ENCODE results near the gene PLCL2. TPM values are rescaled to one million over a fixed set of nuclear protein-coding genes. Genes with fewer than 3 reads are reported as not detected.

The PLCL2 gene
- total and polyA plus RNA-seq, 4 donors = 1.5 to 16.5 (median 9.4) TPM

DNA sequence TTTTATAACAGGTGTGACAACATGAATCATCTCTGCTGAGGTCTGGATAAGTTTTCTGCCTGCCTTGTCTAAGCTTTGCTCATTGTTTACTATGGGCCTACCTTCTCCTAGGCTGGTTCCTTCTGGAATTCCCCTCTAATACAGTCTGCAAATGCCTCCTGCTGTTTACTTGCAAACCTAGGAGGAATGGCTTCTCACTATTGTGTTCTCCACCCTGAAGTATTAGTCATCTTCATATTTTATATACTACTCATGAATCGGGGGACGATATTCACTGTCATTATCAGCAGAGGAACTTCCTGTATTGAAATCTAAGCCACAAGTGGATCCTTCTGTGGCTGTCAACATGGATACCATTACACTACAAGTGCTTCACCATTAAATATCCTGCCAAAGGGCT is 154.8 kb downstream of the PLCL2 start (continued):
- TF ChIP-seq, protein P1, sequence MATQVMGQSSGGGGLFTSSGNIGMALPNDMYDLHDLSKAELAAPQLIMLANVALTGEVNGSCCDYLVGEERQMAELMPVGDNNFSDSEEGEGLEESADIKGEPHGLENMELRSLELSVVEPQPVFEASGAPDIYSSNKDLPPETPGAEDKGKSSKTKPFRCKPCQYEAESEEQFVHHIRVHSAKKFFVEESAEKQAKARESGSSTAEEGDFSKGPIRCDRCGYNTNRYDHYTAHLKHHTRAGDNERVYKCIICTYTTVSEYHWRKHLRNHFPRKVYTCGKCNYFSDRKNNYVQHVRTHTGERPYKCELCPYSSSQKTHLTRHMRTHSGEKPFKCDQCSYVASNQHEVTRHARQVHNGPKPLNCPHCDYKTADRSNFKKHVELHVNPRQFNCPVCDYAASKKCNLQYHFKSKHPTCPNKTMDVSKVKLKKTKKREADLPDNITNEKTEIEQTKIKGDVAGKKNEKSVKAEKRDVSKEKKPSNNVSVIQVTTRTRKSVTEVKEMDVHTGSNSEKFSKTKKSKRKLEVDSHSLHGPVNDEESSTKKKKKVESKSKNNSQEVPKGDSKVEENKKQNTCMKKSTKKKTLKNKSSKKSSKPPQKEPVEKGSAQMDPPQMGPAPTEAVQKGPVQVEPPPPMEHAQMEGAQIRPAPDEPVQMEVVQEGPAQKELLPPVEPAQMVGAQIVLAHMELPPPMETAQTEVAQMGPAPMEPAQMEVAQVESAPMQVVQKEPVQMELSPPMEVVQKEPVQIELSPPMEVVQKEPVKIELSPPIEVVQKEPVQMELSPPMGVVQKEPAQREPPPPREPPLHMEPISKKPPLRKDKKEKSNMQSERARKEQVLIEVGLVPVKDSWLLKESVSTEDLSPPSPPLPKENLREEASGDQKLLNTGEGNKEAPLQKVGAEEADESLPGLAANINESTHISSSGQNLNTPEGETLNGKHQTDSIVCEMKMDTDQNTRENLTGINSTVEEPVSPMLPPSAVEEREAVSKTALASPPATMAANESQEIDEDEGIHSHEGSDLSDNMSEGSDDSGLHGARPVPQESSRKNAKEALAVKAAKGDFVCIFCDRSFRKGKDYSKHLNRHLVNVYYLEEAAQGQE (IDR thresholded peaks at IDR 0.05) = no peak
- TF ChIP-seq RAD21 (IDR thresholded peaks at IDR 0.05) (no peak), YY1 (IDR thresholded peaks at IDR 0.05) (no peak)
- TF ChIP-seq, protein P2, sequence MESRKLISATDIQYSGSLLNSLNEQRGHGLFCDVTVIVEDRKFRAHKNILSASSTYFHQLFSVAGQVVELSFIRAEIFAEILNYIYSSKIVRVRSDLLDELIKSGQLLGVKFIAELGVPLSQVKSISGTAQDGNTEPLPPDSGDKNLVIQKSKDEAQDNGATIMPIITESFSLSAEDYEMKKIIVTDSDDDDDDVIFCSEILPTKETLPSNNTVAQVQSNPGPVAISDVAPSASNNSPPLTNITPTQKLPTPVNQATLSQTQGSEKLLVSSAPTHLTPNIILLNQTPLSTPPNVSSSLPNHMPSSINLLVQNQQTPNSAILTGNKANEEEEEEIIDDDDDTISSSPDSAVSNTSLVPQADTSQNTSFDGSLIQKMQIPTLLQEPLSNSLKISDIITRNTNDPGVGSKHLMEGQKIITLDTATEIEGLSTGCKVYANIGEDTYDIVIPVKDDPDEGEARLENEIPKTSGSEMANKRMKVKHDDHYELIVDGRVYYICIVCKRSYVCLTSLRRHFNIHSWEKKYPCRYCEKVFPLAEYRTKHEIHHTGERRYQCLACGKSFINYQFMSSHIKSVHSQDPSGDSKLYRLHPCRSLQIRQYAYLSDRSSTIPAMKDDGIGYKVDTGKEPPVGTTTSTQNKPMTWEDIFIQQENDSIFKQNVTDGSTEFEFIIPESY (IDR thresholded peaks at IDR 0.05) = no peak

DNA sequence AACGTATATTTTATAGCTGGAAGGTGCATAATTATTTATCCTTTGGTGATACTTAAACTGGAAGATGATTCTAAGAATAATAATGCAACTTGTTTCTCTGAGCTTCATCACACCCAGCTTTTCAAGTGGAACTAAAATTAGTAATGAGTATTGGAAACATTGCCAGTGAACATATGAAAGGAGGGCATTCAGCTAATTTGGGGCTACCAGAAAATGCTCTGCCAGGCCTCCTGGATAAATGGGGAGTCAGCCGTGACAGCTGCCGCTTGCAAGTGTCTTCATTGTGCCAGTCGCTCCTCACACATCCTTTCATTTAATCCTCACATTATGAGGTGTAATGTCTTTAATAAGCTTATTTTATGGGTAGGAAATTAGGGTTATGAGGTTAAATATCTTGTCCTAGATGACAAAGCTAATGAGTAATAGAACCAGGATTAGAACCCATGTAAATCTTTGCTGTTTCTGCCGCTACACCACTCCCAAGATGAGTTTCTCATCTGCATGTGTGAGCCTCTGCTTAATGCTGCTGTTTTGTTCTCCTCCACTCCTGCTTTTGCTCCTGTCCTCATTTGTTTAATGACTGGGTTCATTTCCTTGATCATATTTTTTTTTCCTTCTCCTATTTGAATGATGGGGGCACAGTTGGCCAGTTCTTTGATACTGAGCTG is 155.7 kb downstream of the PLCL2 start:
- TF ChIP-seq YY1 (IDR thresholded peaks at IDR 0.05) = no peak
- TF ChIP-seq, protein P2 (IDR thresholded peaks at IDR 0.05) = no peak
- no peak for TF ChIP-seq SP1 (IDR thresholded peaks at IDR 0.05)
- TF ChIP-seq GABPA (IDR thresholded peaks at IDR 0.05 in 1 of 2, conservative IDR thresholded peaks at IDR 0.05 in 1 of 2) = no peak
- TF ChIP-seq HNF4A (conservative IDR thresholded peaks at IDR 0.05) = no peak
- H3K9ac ChIP-seq (ENCODE audit: low read depth in 1 of 2, low read length in 2 of 2) = no peak overlapping the region
- H3K27me3 ChIP-seq (ENCODE audit: control insufficient read depth in 4 of 4, insufficient read depth in 4 of 4, low read length in 3 of 4) = no peaks in the 10 kb centered on the region
- DNase-seq (ENCODE audit: low spot score) = no peak
- 98% methylated on average over 5 of the region's 5 CpGs for WGBS
- H3K9me3 ChIP-seq (ENCODE audit: control insufficient read depth in 4 of 4, low read length in 3 of 4) = no peaks in the 10 kb centered on the region
- H3K4me1 ChIP-seq (ENCODE audit: control insufficient read depth in 4 of 4, insufficient read depth in 4 of 4, low read length in 3 of 4) = no peaks in the 10 kb centered on the region
- H3K4me3 ChIP-seq (ENCODE audit: low read depth in 1 of 3, low read length in 3 of 3) = no peak overlapping the region
- H3K27ac ChIP-seq (ENCODE audit: low read depth in 1 of 2, low read length in 2 of 2) = no peak overlapping the region
- H3K36me3 ChIP-seq (ENCODE audit: control insufficient read depth in 4 of 4, insufficient read depth in 3 of 4, low read depth in 1 of 4, low read length in 3 of 4) = peaks cover 0 to 2% (median 1%) of the 10 kb centered on the region in 4 donors

DNA sequence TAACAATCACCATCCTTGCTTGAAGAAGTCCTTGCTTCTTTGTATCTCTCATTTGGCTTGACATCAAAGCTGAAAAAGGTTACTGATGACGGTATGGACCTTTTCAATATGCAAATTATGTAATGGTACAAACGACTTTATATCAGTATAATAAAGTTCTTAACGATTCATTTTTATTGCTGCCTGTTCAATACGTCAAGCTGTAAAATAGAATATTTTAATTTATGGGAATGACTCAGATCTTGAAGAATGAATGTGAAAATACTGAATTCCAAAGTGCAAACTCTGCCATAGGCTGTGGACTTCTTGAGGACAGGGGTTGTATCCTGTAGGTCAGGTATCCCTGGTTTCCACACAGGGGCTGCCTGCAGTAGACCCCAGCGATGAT is 156.2 kb downstream of the PLCL2 start:
- H3K27ac ChIP-seq (ENCODE audit: low read depth in 1 of 2, low read length in 2 of 2) = no peak overlapping the region
- DNase-seq (ENCODE audit: low spot score) = no peak
- peaks cover 0 to 2% (median 1%) of the 10 kb centered on the region in 4 donors for H3K36me3 ChIP-seq (ENCODE audit: control insufficient read depth in 4 of 4, insufficient read depth in 3 of 4, low read depth in 1 of 4, low read length in 3 of 4)
- no peak overlapping the region for H3K9ac ChIP-seq (ENCODE audit: low read depth in 1 of 2, low read length in 2 of 2)
- H3K9me3 ChIP-seq (ENCODE audit: control insufficient read depth in 4 of 4, low read length in 3 of 4) = no peaks in the 10 kb centered on the region
- H3K4me3 ChIP-seq (ENCODE audit: low read depth in 1 of 3, low read length in 3 of 3) = no peak overlapping the region
- no peaks in the 10 kb centered on the region for H3K4me1 ChIP-seq (ENCODE audit: control insufficient read depth in 4 of 4, insufficient read depth in 4 of 4, low read length in 3 of 4)
- WGBS = 86% methylated on average over 5 of the region's 5 CpGs
- no peaks in the 10 kb centered on the region for H3K27me3 ChIP-seq (ENCODE audit: control insufficient read depth in 4 of 4, insufficient read depth in 4 of 4, low read length in 3 of 4)
- TF ChIP-seq RXRA (IDR thresholded peaks at IDR 0.05) = no peak
